ENCODE data around the gene JAG1. TPM values are rescaled to one million over a fixed set of nuclear protein-coding genes. Genes with fewer than 3 reads are reported as not detected.

Gene JAG1
- total RNA-seq, 4 donors from 2014 or later = 133 to 367 (median 191) TPM

GRCh38 chr20:10666221-10667076, 7.3 kb downstream of the JAG1 start:
- no peak for DNase-seq (ENCODE audit: low spot score in 2 of 2)
- WGBS = 48% methylated on average over 7 of the region's 7 CpGs
- TF ChIP-seq POLR2AphosphoS5 (IDR thresholded peaks at IDR 0.05) (no peak), CTCF (IDR thresholded peaks at IDR 0.05) (no peak), EP300 (IDR thresholded peaks at IDR 0.05) (no peak), POLR2A (IDR thresholded peaks at IDR 0.05) (no peak)
- Histone ChIP-seq H3K27me3 (no peaks in the 10 kb centered on the region), H3K9me3 (no peaks in the 10 kb centered on the region), H3K4me3 (peak overlapping the region; percentile 88), H3K4me1 (peaks cover 92% of the 10 kb centered on the region), H3K27ac (peak overlapping the region; percentile 56), H3K36me3 (peaks cover 28% of the 10 kb centered on the region)

GRCh38 chr20:10665791-10666190, 8.0 kb downstream of the JAG1 start:
- peaks cover 35% of the 10 kb centered on the region for H3K36me3 ChIP-seq
- H3K4me3 ChIP-seq = peak overlapping the region; percentile 88
- H3K27me3 ChIP-seq = no peaks in the 10 kb centered on the region
- H3K4me1 ChIP-seq = peaks cover 92% of the 10 kb centered on the region
- DNase-seq (ENCODE audit: low spot score in 2 of 2) = peak in 1 of 2 donors; percentile 66
- TF ChIP-seq POLR2AphosphoS5 (IDR thresholded peaks at IDR 0.05) (peak in 1 of 3 donors; percentile 47), CTCF (IDR thresholded peaks at IDR 0.05) (no peak), EP300 (IDR thresholded peaks at IDR 0.05) (no peak)
- 47% methylated on average over 6 of the region's 6 CpGs for WGBS
- H3K9me3 ChIP-seq = no peaks in the 10 kb centered on the region
- H3K27ac ChIP-seq = peak overlapping the region; percentile 56

GRCh38 chr20:10665027-10665561, 8.7 kb downstream of the JAG1 start:
- peak overlapping the region; percentile 8 for H3K27ac ChIP-seq
- TF ChIP-seq EP300 (IDR thresholded peaks at IDR 0.05) (no peak), POLR2A (IDR thresholded peaks at IDR 0.05) (no peak), POLR2AphosphoS5 (IDR thresholded peaks at IDR 0.05) (no peak), CTCF (IDR thresholded peaks at IDR 0.05) (no peak)
- no peaks in the 10 kb centered on the region for H3K27me3 ChIP-seq
- DNase-seq (ENCODE audit: low spot score in 2 of 2) = peak in 1 of 2 donors; percentile 7
- H3K4me3 ChIP-seq = no peak overlapping the region
- peaks cover 42% of the 10 kb centered on the region for H3K36me3 ChIP-seq
- H3K4me1 ChIP-seq = peaks cover 93% of the 10 kb centered on the region
- 46% methylated on average over 7 of the region's 7 CpGs for WGBS
- no peaks in the 10 kb centered on the region for H3K9me3 ChIP-seq

- Histone ChIP-seq H3K4me1 (peaks cover 91% of the 10 kb centered on the region), H3K27me3 (no peaks in the 10 kb centered on the region), H3K9me3 (no peaks in the 10 kb centered on the region), H3K4me3 (no peak overlapping the region), H3K36me3 (peaks cover 46% of the 10 kb centered on the region), H3K27ac (no peak overlapping the region)
- WGBS = 67% methylated on average over 8 of the region's 8 CpGs
- DNase-seq (ENCODE audit: low spot score in 2 of 2) = peak in 1 of 2 donors; percentile 24
- TF ChIP-seq POLR2AphosphoS5 (IDR thresholded peaks at IDR 0.05) = no peak
- no peak for TF ChIP-seq EP300 (IDR thresholded peaks at IDR 0.05)
- no peak for TF ChIP-seq POLR2A (IDR thresholded peaks at IDR 0.05)
- TF ChIP-seq CTCF (IDR thresholded peaks at IDR 0.05) = no peak
Measured at GRCh38 chr20:10663756-10664155, 10.0 kb downstream of the JAG1 start.

Data from suprapubic skin (tissue), 4 donors.